ENCODE measurements around the gene SLC35F5. TPM values are rescaled to one million over a fixed set of nuclear protein-coding genes. Genes with fewer than 3 reads are reported as not detected.

Gene SLC35F5
- total RNA-seq, 2 experiments from 2014 or later, result 51.1 to 56.3 TPM

GRCh38 chr2:113760400-113760799 is 4.0 kb upstream of the SLC35F5 start:
- Histone ChIP-seq H2AFZ (ENCODE audit: low read length) (no peak overlapping the region), H3K27ac (ENCODE audit: low read depth, low read length, poor library complexity, severe bottlenecking) (no peak overlapping the region), H3K36me3 (ENCODE audit: insufficient read depth, low read length) (no peaks in the 10 kb centered on the region; the same call in 1 of the 2 replicates), H4K20me1 (ENCODE audit: insufficient read depth, low read length) (no peaks in the 10 kb centered on the region; the same call in 1 of the 2 replicates), H3K9me3 (ENCODE audit: low read length) (peaks cover 8% of the 10 kb centered on the region; the same call in 1 of the 2 replicates), H3K9me2 (ENCODE audit: insufficient read depth, low read length) (no peaks in the 10 kb centered on the region), H3K79me2 (ENCODE audit: insufficient read depth, low read depth, low read length) (peaks cover 17% of the 10 kb centered on the region; the same call in 1 of the 2 replicates), H3K4me3 (ENCODE audit: low read depth, low read length, poor library complexity, severe bottlenecking) (no peak overlapping the region), H3K4me2 (ENCODE audit: low read length) (no peak overlapping the region), H3K4me1 (ENCODE audit: insufficient read depth, low read length, poor library complexity, severe bottlenecking) (peaks cover 18% of the 10 kb centered on the region)
- no peak for DNase-seq (ENCODE audit: low spot score)
- CTCF ChIA-PET (ENCODE audit: unreplicated experiment), result no interaction called here
- BruUV-seq (replicated peaks), result no TSS peak
- POLR2A ChIA-PET, result interaction anchor here (1.1 to 1.4 kb wide), 2 partner anchors 21 to 37 kb away, joined by 3 to 4 read pairs; no protein-coding TSS in a partner anchor
- TF ChIP-seq EZH2phosphoT487 (IDR thresholded peaks at IDR 0.05; ENCODE audit: borderline replicate concordance, low read depth, low read length), result no peak
- intact Hi-C loops (cut with micrococcal nuclease; ENCODE audit: unreplicated experiment), result no loop called here

GRCh38 chr2:113757138-113757657 is 756 bp upstream of the SLC35F5 start:
- peak overlapping the region; percentile 79 for H3K4me2 ChIP-seq (ENCODE audit: low read length)
- H3K27ac ChIP-seq (ENCODE audit: low read depth, low read length, poor library complexity, severe bottlenecking), result peak overlapping the region; percentile 93
- no peaks in the 10 kb centered on the region for H3K9me3 ChIP-seq (ENCODE audit: low read length)
- peaks cover 10% of the 10 kb centered on the region; the same call in 1 of the 2 replicates for H4K20me1 ChIP-seq (ENCODE audit: insufficient read depth, low read length)
- CTCF ChIA-PET (ENCODE audit: unreplicated experiment), result interaction anchor here (0.6 kb wide), 1 partner anchor 139 kb away, joined by 3 read pairs; no protein-coding TSS in a partner anchor
- peaks cover 48% of the 10 kb centered on the region for H3K79me2 ChIP-seq (ENCODE audit: insufficient read depth, low read depth, low read length)
- no TSS peak for BruUV-seq (replicated peaks)
- intact Hi-C loops (cut with micrococcal nuclease; ENCODE audit: unreplicated experiment), result loop anchor here (10.0 kb wide), 1 partner anchor 152 kb away; no protein-coding TSS in a partner anchor
- POLR2A ChIA-PET, result interaction anchor here (0.7 to 2.5 kb wide), 15 partner anchors 13 to 153 kb away, joined by 3 to 9 read pairs (median 3); partner anchors contain the start of gene ACTR3
- H3K4me3 ChIP-seq (ENCODE audit: low read depth, low read length, poor library complexity, severe bottlenecking), result peak overlapping the region; percentile 89
- H3K9me2 ChIP-seq (ENCODE audit: insufficient read depth, low read length), result no peaks in the 10 kb centered on the region
- peak overlapping the region; percentile 75 for H2AFZ ChIP-seq (ENCODE audit: low read length)
- TF ChIP-seq EZH2phosphoT487 (IDR thresholded peaks at IDR 0.05; ENCODE audit: borderline replicate concordance, low read depth, low read length), result no peak
- no peak for TF ChIP-seq CTCF (conservative IDR thresholded peaks at IDR 0.05; ENCODE audit: low read length)
- DNase-seq (ENCODE audit: low spot score), result no peak
- H3K4me1 ChIP-seq (ENCODE audit: insufficient read depth, low read length, poor library complexity, severe bottlenecking), result peaks cover 25% of the 10 kb centered on the region
- peaks cover 14% of the 10 kb centered on the region for H3K36me3 ChIP-seq (ENCODE audit: insufficient read depth, low read length)

GRCh38 chr2:113755835-113756354 is 547 bp downstream of the SLC35F5 start:
- H3K4me2 ChIP-seq (ENCODE audit: low read length), result peak overlapping the region; percentile 85
- H3K36me3 ChIP-seq (ENCODE audit: insufficient read depth, low read length), result peaks cover 27% of the 10 kb centered on the region
- H3K27ac ChIP-seq (ENCODE audit: low read depth, low read length, poor library complexity, severe bottlenecking), result peak overlapping the region; percentile 93
- H3K4me1 ChIP-seq (ENCODE audit: insufficient read depth, low read length, poor library complexity, severe bottlenecking), result peaks cover 25% of the 10 kb centered on the region
- no TSS peak for BruUV-seq (replicated peaks)
- H3K9me2 ChIP-seq (ENCODE audit: insufficient read depth, low read length), result no peaks in the 10 kb centered on the region
- peaks cover 50% of the 10 kb centered on the region for H3K79me2 ChIP-seq (ENCODE audit: insufficient read depth, low read depth, low read length)
- H2AFZ ChIP-seq (ENCODE audit: low read length), result peak overlapping the region; percentile 69
- TF ChIP-seq EZH2phosphoT487 (IDR thresholded peaks at IDR 0.05; ENCODE audit: borderline replicate concordance, low read depth, low read length) (no peak), CTCF (conservative IDR thresholded peaks at IDR 0.05; ENCODE audit: low read length) (no peak)
- peak overlapping the region; percentile 89 for H3K4me3 ChIP-seq (ENCODE audit: low read depth, low read length, poor library complexity, severe bottlenecking)
- peak; percentile 81 for DNase-seq (ENCODE audit: low spot score)
- intact Hi-C loops (cut with micrococcal nuclease; ENCODE audit: unreplicated experiment), result loop anchor here (1.0 to 10.0 kb wide), 3 partner anchors 105 to 151 kb away; no protein-coding TSS in a partner anchor
- ChIA-PET CTCF (ENCODE audit: unreplicated experiment) (interaction anchor here (0.6 to 1.0 kb wide), 2 partner anchors 131 to 133 kb away, joined by 3 to 4 read pairs; no protein-coding TSS in a partner anchor), POLR2A (interaction anchor here (0.5 to 2.5 kb wide), 17 partner anchors 10 to 209 kb away, joined by 3 to 9 read pairs (median 4); partner anchors contain the start of gene ACTR3)
- H3K9me3 ChIP-seq (ENCODE audit: low read length), result no peaks in the 10 kb centered on the region
- H4K20me1 ChIP-seq (ENCODE audit: insufficient read depth, low read length), result peaks cover 10% of the 10 kb centered on the region; the same call in 1 of the 2 replicates
